ENCODE measurements around the gene KCNA2.

The KCNA2 gene

GRCh38 chr1:110563089-110563488 lies 43.1 kb downstream of the KCNA2 start:
- DNase-seq = no peak

GRCh38 chr1:110561596-110561995 lies 44.6 kb downstream of the KCNA2 start:
- DNase-seq = no peak

- DNase-seq = no peak
These were observed 47.0 kb downstream of the KCNA2 start for GRCh38 chr1:110559157-110559556.

- DNase-seq = no peak
These were observed 48.7 kb downstream of the KCNA2 start for GRCh38 chr1:110557481-110557880.

GRCh38 chr1:110556471-110556807 lies 49.7 kb downstream of the KCNA2 start:
- DNase-seq = no peak

GRCh38 chr1:110555807-110556470 lies 50.2 kb downstream of the KCNA2 start:
- DNase-seq = no peak

- no peak for DNase-seq
These were observed 51.0 kb downstream of the KCNA2 start for GRCh38 chr1:110554871-110555801.

GRCh38 chr1:110551278-110551809 lies 54.8 kb downstream of the KCNA2 start:
- DNase-seq = no peak

GRCh38 chr1:110549831-110550230 lies 56.3 kb downstream of the KCNA2 start:
- no peak for DNase-seq

GRCh38 chr1:110548381-110548780 lies 57.8 kb downstream of the KCNA2 start:
- DNase-seq = peak; percentile 33

GRCh38 chr1:110547017-110547416 lies 59.1 kb downstream of the KCNA2 start:
- no peak for DNase-seq

GRCh38 chr1:110545492-110545891 lies 60.7 kb downstream of the KCNA2 start:
- no peak for DNase-seq

GRCh38 chr1:110544753-110545152 lies 61.4 kb downstream of the KCNA2 start:
- DNase-seq = no peak
